Neutrophil (primary cell): ENCODE data around the gene TRPM1.

Experiments
- H3K27ac ChIP-seq: fragments of 200-600 bp; sonication (generic); 2 replicates; pipeline ENCODE4 v1.5.1; 2016; ENCODE audit warnings: mild to moderate bottlenecking, moderate library complexity
- H3K27me3 ChIP-seq: fragments of 200-600 bp; sonication (generic); 2 replicates; pipeline ENCODE4 v1.6.0; 2016; ENCODE audit warnings: mild to moderate bottlenecking
- H3K36me3 ChIP-seq: fragments of 200-600 bp; sonication (generic); 2 replicates; pipeline ENCODE4 v1.5.1; 2017
- H3K4me1 ChIP-seq, 2 experiments: fragments of 200-600 bp in 1 of 2; sonication (generic) in 1 of 2; 1 replicate in 1 of 2; 2 replicates in 1 of 2; pipeline versions ENCODE4 v1.5.1 to v1.6.1; 2013 to 2016; ENCODE audit warnings: low read depth in 1 of 2, low read length in 1 of 2, mild to moderate bottlenecking in 1 of 2, moderate library complexity in 1 of 2; ENCODE audit not compliant: control insufficient read depth in 1 of 2, insufficient read depth in 1 of 2
- H3K4me3 ChIP-seq, 2 experiments: fragments of 200-600 bp in 1 of 2; sonication (generic) in 1 of 2; 1 replicate in 1 of 2; 2 replicates in 1 of 2; pipeline ENCODE4 v1.5.1; 2013 to 2016; ENCODE audit warnings: low read depth in 1 of 2, low read length in 1 of 2, mild to moderate bottlenecking in 1 of 2, moderate library complexity in 1 of 2
- H3K9me3 ChIP-seq: fragments of 200-600 bp; sonication (generic); 2 replicates; pipeline ENCODE4 v1.5.1; 2016
- CTCF ChIP-seq: fragments of 200-600 bp; sonication (generic); IDR thresholded peaks from 2 replicates; pipeline ENCODE4 v1.5.1; 2016; ENCODE audit warnings: antibody characterized with exemption

The TRPM1 gene

DNA sequence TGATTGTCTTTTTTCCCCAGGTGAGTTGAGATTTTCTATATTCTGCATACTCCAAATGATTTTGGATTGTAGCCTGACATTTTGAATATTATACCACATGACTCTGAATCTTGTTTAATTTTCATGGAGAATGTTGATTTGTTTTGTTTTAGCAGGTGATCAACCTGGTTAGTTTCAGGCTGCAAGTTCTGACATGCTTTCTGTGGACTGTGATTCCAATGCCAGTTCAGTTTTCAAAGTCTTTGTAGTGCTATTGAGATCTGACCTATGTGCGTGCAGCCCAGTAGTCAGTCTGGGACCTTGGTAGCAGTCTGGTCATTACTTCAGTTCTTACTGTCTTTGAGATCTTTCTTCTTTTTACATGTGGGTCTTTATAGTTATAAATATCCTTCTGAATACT is 91.5 kb downstream of the TRPM1 start:
- Histone ChIP-seq H3K36me3 (no peaks in the 10 kb centered on the region), H3K4me3 (no peak overlapping the region), H3K27ac (no peak overlapping the region), H3K4me1 (no peaks in the 10 kb centered on the region), H3K9me3 (no peaks in the 10 kb centered on the region), H3K27me3 (no peaks in the 10 kb centered on the region)
- TF ChIP-seq CTCF = no peak

DNA sequence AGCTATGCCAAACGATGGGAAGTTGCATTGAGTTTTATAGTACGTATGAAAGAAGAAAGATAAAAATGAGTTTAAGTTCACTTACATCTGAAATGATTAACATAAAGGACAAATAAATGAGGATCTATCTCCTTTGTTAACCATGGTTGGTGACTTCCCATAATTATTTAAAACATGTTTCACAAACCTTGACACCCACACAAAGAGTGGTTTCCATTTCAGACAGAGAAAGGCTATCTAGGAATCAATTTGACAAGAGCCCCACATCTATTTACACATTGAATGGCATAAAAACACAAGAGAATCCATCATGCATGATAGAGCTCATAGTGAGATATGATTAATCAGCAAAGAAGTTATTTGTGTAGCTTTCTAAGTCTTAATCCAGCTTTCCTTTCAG is 95.9 kb downstream of the TRPM1 start:
- Histone ChIP-seq H3K36me3 (no peaks in the 10 kb centered on the region), H3K9me3 (no peaks in the 10 kb centered on the region), H3K27me3 (no peaks in the 10 kb centered on the region), H3K4me3 (no peak overlapping the region), H3K4me1 (no peaks in the 10 kb centered on the region), H3K27ac (no peak overlapping the region)
- no peak for TF ChIP-seq CTCF

GRCh38 chr15:31004220-31004733 is 97.2 kb downstream of the TRPM1 start:
- H3K27me3 ChIP-seq = no peaks in the 10 kb centered on the region
- TF ChIP-seq CTCF = no peak
- H3K36me3 ChIP-seq = no peaks in the 10 kb centered on the region
- no peaks in the 10 kb centered on the region for H3K4me1 ChIP-seq
- H3K4me3 ChIP-seq = no peak overlapping the region
- no peaks in the 10 kb centered on the region for H3K9me3 ChIP-seq
- H3K27ac ChIP-seq = no peak overlapping the region

- no peaks in the 10 kb centered on the region for H3K27me3 ChIP-seq
- H3K36me3 ChIP-seq = no peaks in the 10 kb centered on the region
- no peak for TF ChIP-seq CTCF
- no peaks in the 10 kb centered on the region for H3K9me3 ChIP-seq
- no peak overlapping the region for H3K27ac ChIP-seq
- no peaks in the 10 kb centered on the region for H3K4me1 ChIP-seq
- H3K4me3 ChIP-seq = no peak overlapping the region
These were observed 99.8 kb downstream of the TRPM1 start for GRCh38 chr15:31001702-31002101.

- H3K4me3 ChIP-seq = no peak overlapping the region
These were observed 101.8 kb downstream of the TRPM1 start for GRCh38 chr15:30999729-31000128.

More at GRCh38 chr15:30999729-31000128, 101.8 kb downstream of the TRPM1 start:
- H3K4me1 ChIP-seq = no peaks in the 10 kb centered on the region
- H3K27me3 ChIP-seq = no peaks in the 10 kb centered on the region
- no peak overlapping the region for H3K27ac ChIP-seq
- TF ChIP-seq CTCF = no peak
- no peaks in the 10 kb centered on the region for H3K9me3 ChIP-seq
- H3K36me3 ChIP-seq = no peaks in the 10 kb centered on the region
